CD4-positive, alpha-beta T cell treated with Interleukin-21 for 1 hour (primary cell): ENCODE data around the gene GPRASP3.
A peak's percentile ranks its signal among the peaks of the same experiment; 100 is the strongest.

Experiments used
- DNase-seq: peaks from one replicate; pipeline ENCODE4 v3.0.0-alpha.2; 2020

GPRASP3 gene

DNA sequence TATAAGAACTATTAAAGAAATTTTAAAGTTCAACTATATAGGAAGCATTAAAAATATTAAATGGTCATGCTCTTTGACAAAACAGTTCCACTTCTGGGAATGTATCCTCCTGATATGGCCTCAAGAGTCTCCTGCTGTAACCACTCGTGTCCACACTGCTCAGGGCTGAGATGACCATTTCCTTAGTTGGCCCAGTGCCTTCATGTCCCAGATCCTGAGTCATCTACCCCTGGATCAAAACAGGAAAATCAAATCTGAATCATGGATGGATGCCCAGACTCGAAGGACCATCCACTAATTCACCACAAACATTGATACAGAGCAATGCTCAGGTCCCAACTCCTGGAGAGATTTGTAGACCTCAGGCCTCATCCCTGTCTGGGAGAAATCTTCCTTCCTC, 44.7 kb downstream of the GPRASP3 start:
- DNase-seq = no peak

DNA sequence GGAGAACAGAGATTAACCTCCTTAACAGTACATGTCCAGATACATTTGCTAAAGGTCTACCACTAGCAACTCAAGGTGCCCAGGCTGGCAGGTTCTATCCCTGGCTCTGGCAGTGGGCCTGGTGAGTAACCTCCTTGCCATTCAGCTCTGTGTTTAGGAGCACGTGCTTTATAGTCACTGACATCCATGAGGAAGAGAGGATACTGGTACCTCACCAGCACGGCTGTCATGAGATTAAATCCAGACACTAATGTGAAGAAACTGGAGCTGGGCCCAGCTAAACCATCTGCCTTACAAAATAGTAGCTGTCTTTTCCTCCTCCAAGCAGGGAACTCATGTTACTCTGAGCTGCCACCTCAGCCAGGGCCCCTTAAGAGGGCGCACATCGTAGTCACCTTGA, 45.3 kb downstream of the GPRASP3 start:
- no peak for DNase-seq

DNA sequence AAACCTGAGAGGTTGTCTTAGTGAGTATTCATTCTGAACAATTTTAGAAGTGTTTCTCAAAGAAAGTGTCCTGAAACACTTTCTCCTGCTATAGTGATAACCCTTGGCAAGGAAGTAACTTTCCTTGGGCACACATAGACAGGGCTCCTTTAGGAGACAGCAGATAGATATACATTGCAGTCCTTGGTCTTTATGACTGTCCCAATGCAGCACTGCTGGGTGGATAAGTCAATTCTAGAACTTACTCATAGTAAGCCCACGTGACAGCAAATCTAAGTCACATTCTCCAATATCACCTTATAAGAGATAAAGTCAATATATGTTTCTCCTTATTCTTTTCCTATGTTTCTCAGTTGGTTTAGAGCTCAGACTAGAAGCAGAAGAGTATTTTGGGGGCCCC, 46.7 kb downstream of the GPRASP3 start:
- DNase-seq = no peak

DNA sequence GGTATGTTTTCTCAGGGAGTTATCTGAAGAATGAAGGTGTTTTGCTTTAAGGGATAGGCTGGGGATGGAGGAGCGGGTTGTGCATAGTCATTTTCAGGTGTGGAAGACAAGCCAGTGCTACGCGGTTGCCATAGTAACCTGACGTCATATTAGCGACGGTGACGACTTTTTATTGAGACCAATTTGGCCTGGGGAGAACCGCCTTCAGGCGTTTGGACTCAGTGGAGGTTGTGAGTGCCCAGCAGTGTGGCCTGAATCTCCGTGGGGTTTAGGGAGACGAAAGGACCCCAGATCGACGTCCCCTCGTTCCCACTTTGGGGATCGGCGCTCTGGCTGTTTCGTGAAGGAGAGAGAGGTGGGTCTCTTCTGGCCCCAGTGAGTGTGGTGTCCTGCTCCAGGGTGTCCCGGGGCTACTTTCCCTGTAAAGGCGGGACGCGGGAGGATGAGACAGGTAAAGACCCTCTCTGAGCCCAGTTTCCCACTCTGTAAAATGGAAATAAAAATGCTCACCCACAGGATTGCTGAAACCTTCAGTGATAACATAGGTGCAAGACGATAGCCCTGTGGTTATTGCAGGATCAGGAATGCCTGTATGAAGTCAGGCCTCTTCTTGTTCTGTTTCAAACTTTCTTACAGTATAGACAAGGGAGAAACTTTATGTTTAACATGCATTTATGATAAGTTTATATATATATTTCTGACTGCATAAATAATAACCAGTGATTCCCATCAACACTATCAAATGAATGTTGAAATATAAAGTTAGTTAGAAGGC, 48.6 kb downstream of the GPRASP3 start:
- DNase-seq = peak; percentile 87
